A549 (cell line): ENCODE data around the gene PHLPP2.

Experiments
- CBX2 ChIP-seq: fragments of 200-600 bp; sonication (generic); IDR thresholded peaks from 2 replicates; pipeline ENCODE4 v1.6.1; 2016; ENCODE audit warnings: low read depth, mild to moderate bottlenecking, borderline replicate concordance
- CTCF ChIP-seq: fragments of >200 bp; sonication (Bioruptor Twin); formaldehyde crosslinking; IDR thresholded peaks from 3 replicates; pipeline ENCODE4 v1.5.1; 2016
- JUNB ChIP-seq: fragments of >200 bp; sonication (Bioruptor Twin); formaldehyde crosslinking; IDR thresholded peaks from 2 replicates; pipeline ENCODE4 v1.6.1; 2016
- NFE2L2 ChIP-seq: fragments of 150-350 bp; conservative IDR thresholded peaks from 2 replicates; pipeline ENCODE4 v1.6.1; 2014; ENCODE audit warnings: low read length
- NPAS2 ChIP-seq: fragments of 250-450 bp; sonication (Bioruptor Pico); IDR thresholded peaks from 2 replicates; pipeline ENCODE4 v1.8.0; 2022; ENCODE audit warnings: mild to moderate bottlenecking, moderate library complexity, borderline replicate concordance
- PHF8 ChIP-seq: fragments of 200-600 bp; sonication (generic); IDR thresholded peaks from 2 replicates; pipeline ENCODE4 v1.6.1; 2016; ENCODE audit warnings: low read depth, mild to moderate bottlenecking, antibody characterized with exemption, moderate library complexity, borderline replicate concordance
- USF2 ChIP-seq: fragments of 450-650 bp; IDR thresholded peaks from 2 replicates; pipeline ENCODE4 v1.6.1; 2014; ENCODE audit warnings: antibody characterized with exemption
- ZFP36 ChIP-seq: fragments of 450-650 bp; IDR thresholded peaks from 2 replicates; pipeline ENCODE4 v1.6.1; 2014; ENCODE audit warnings: borderline replicate concordance; ENCODE audit not compliant: partially characterized antibody

GRCh38 chr16:71666264-71666663, 58.2 kb downstream of the PHLPP2 start:
- TF ChIP-seq CTCF (no peak), NPAS2 (CRISPR knock-in tag) (no peak), CBX2 (no peak), JUNB (no peak), NFE2L2 (no peak), PHF8 (no peak), ZFP36 (no peak), USF2 (no peak)
